Measurements from ENCODE around the gene HACE1.
"Not testable (repeated sequence)": the region's sequence is repeated elsewhere in the genome, so short reads cannot be mapped to it uniquely, and the experiment has no call there.

The HACE1 gene

GRCh38 chr6:104816125-104816524 lies 43.6 kb downstream of the HACE1 start:
- no peak for DNase-seq (ENCODE audit: low read depth)

GRCh38 chr6:104814743-104815142 lies 45.0 kb downstream of the HACE1 start:
- no peak for DNase-seq (ENCODE audit: low read depth)
- TF ChIP-seq CTCF (conservative IDR thresholded peaks at IDR 0.05; ENCODE audit: low read length), result no peak
- H3K4me3 ChIP-seq (ENCODE audit: low read length), result no peak overlapping the region

More at GRCh38 chr6:104816125-104816524, 43.6 kb downstream of the HACE1 start:
- TF ChIP-seq CTCF (conservative IDR thresholded peaks at IDR 0.05; ENCODE audit: low read length), result no peak
- H3K4me3 ChIP-seq (ENCODE audit: low read length), result no peak overlapping the region

GRCh38 chr6:104813552-104813951 lies 46.2 kb downstream of the HACE1 start:
- DNase-seq (ENCODE audit: low read depth), result no peak
- no peak overlapping the region for H3K4me3 ChIP-seq (ENCODE audit: low read length)
- no peak for TF ChIP-seq CTCF (conservative IDR thresholded peaks at IDR 0.05; ENCODE audit: low read length)

- DNase-seq (ENCODE audit: low read depth), result no peak
- no peak overlapping the region for H3K4me3 ChIP-seq (ENCODE audit: low read length)
- TF ChIP-seq CTCF (conservative IDR thresholded peaks at IDR 0.05; ENCODE audit: low read length), result no peak
Observed at GRCh38 chr6:104809116-104809515, 50.6 kb downstream of the HACE1 start.

- not testable (repeated sequence) for DNase-seq (ENCODE audit: low read depth); H3K4me3 ChIP-seq (ENCODE audit: low read length)
Observed at GRCh38 chr6:104805335-104805734, 54.4 kb downstream of the HACE1 start.

- no peak overlapping the region for H3K4me3 ChIP-seq (ENCODE audit: low read length)
- TF ChIP-seq CTCF (conservative IDR thresholded peaks at IDR 0.05; ENCODE audit: low read length), result no peak
- no peak for DNase-seq (ENCODE audit: low read depth)
Observed at GRCh38 chr6:104799134-104799657, 60.5 kb downstream of the HACE1 start.

GRCh38 chr6:104796031-104796785 lies 63.5 kb downstream of the HACE1 start:
- DNase-seq (ENCODE audit: low read depth), result no peak
- no peak overlapping the region for H3K4me3 ChIP-seq (ENCODE audit: low read length)
- no peak for TF ChIP-seq CTCF (conservative IDR thresholded peaks at IDR 0.05; ENCODE audit: low read length)
